GM12892 (cell line): ENCODE results near the gene CDH8.

Experiments
- POLR2A ChIP-seq: IDR thresholded peaks from 2 replicates; pipeline ENCODE4 v1.6.1; 2011; ENCODE audit warnings: low read depth, low read length, control low read depth
- POLR2AphosphoS5 ChIP-seq: IDR thresholded peaks from 2 replicates; pipeline ENCODE4 v1.6.1; 2011; ENCODE audit warnings: low read depth, low read length, control low read depth

GRCh38 chr16:61836804-61837393 lies 199.3 kb downstream of the CDH8 start:
- no peak for TF ChIP-seq POLR2A
- TF ChIP-seq POLR2AphosphoS5 = no peak
